Suprapubic skin (tissue), 4 donors: ENCODE results near the gene OR5T1. TPM values are rescaled to one million over a fixed set of nuclear protein-coding genes. Genes with fewer than 3 reads are reported as not detected.

ENCODE experiments used
- DNase-seq, 2 donors: peaks; one replicate each; pipeline ENCODE4 v3.0.0-alpha.2; 2019; ENCODE audit warnings: low spot score in 2 of 2
- H3K27ac ChIP-seq: fragments of 200-600 bp; sonication (generic); one replicate; pipeline ENCODE4 v1.5.1; 2019
- H3K27me3 ChIP-seq: fragments of 200-600 bp; sonication (generic); one replicate; pipeline ENCODE4 v1.5.1; 2019
- H3K36me3 ChIP-seq: fragments of 200-600 bp; sonication (generic); one replicate; pipeline ENCODE4 v1.5.1; 2019
- H3K4me1 ChIP-seq: fragments of 200-600 bp; sonication (generic); one replicate; pipeline ENCODE4 v1.5.1; 2019
- H3K4me3 ChIP-seq: fragments of 200-600 bp; sonication (generic); one replicate; pipeline ENCODE4 v1.5.1; 2019; ENCODE audit warnings: mild to moderate bottlenecking
- H3K9me3 ChIP-seq: fragments of 200-600 bp; sonication (generic); one replicate; pipeline ENCODE4 v1.5.1; 2019
- CTCF ChIP-seq, 2 donors: fragments of 200-600 bp in 1 of 2; fragments of 450-650 bp in 1 of 2; sonication (generic) in 1 of 2; IDR thresholded peaks; one replicate each; pipeline ENCODE4 v1.5.1; 2016 to 2019; ENCODE audit warnings: antibody characterized with exemption in 2 of 2, mild to moderate bottlenecking in 1 of 2, moderate library complexity in 1 of 2
- EP300 ChIP-seq: sonication (generic); formaldehyde crosslinking; IDR thresholded peaks from one replicate; pipeline ENCODE4 v1.6.1; 2017; ENCODE audit warnings: antibody characterized with exemption
- POLR2A ChIP-seq, 2 donors: fragments of 450-650 bp; IDR thresholded peaks; one replicate each; pipeline ENCODE4 v1.6.1; 2017; ENCODE audit warnings: antibody characterized with exemption in 2 of 2, mild to moderate bottlenecking in 2 of 2, moderate library complexity in 2 of 2
- POLR2AphosphoS5 ChIP-seq, 3 donors: sonication (generic); formaldehyde crosslinking; IDR thresholded peaks; one replicate each; pipeline ENCODE4 v1.6.1; 2017; ENCODE audit warnings: antibody characterized with exemption in 3 of 3
- WGBS: methylation state at CpG from one replicate; pipeline ENCODE4 v1.1.5; 2018; 5-methylcytosine and 5-hydroxymethylcytosine counted together
- total RNA-seq, 4 donors: library from RNA; depleted of rRNA; stranded (reverse); fragments of >200 nt; gene quantifications; one replicate each; pipeline ENCODE4 v1.1.0, GENCODE V29; 2016

Gene OR5T1
- total RNA-seq, 4 donors from 2014 or later, result not detected

GRCh38 chr11:56296898-56297297, 22.9 kb downstream of the OR5T1 start:
- TF ChIP-seq EP300 (no peak), CTCF (IDR thresholded peaks at IDR 0.05) (no peak), POLR2AphosphoS5 (IDR thresholded peaks at IDR 0.05) (no peak), POLR2A (IDR thresholded peaks at IDR 0.05) (no peak)

GRCh38 chr11:56307836-56308235, 33.9 kb downstream of the OR5T1 start:
- no peaks in the 10 kb centered on the region for H3K36me3 ChIP-seq
- H3K4me1 ChIP-seq, result no peaks in the 10 kb centered on the region
- no peaks in the 10 kb centered on the region for H3K27me3 ChIP-seq
- H3K4me3 ChIP-seq, result no peak overlapping the region
- no peak for DNase-seq
- no peaks in the 10 kb centered on the region for H3K9me3 ChIP-seq
- TF ChIP-seq POLR2A (IDR thresholded peaks at IDR 0.05), result no peak
- no peak for TF ChIP-seq CTCF (IDR thresholded peaks at IDR 0.05)
- no peak overlapping the region for H3K27ac ChIP-seq
- WGBS, result 97% methylated on average over 3 of the region's 3 CpGs

More at GRCh38 chr11:56296898-56297297, 22.9 kb downstream of the OR5T1 start:
- Histone ChIP-seq H3K27me3 (no peaks in the 10 kb centered on the region), H3K4me1 (no peaks in the 10 kb centered on the region), H3K36me3 (no peaks in the 10 kb centered on the region), H3K27ac (no peak overlapping the region), H3K9me3 (no peaks in the 10 kb centered on the region), H3K4me3 (no peak overlapping the region)
- no peak for DNase-seq
- 80% methylated on average over 4 of the region's 4 CpGs for WGBS

GRCh38 chr11:56314844-56315243, 40.9 kb downstream of the OR5T1 start, which contains the start of gene OR8K3:
OR8K3 (plus strand) TSS chr11:56315144; CDS start chr11:56318307, 3,163 bp downstream.
- H3K9me3 ChIP-seq, result no peaks in the 10 kb centered on the region
- TF ChIP-seq POLR2AphosphoS5 (IDR thresholded peaks at IDR 0.05) (no peak), CTCF (IDR thresholded peaks at IDR 0.05) (no peak), EP300 (no peak), POLR2A (IDR thresholded peaks at IDR 0.05) (no peak)

More at GRCh38 chr11:56314844-56315243, 40.9 kb downstream of the OR5T1 start, which contains the start of gene OR8K3:
- H3K27me3 ChIP-seq, result no peaks in the 10 kb centered on the region
- H3K27ac ChIP-seq, result no peak within 1 kb of the TSS
- H3K4me3 ChIP-seq, result no peak within 1 kb of the TSS
- no peaks in the 10 kb centered on the region for H3K4me1 ChIP-seq
- no peaks in the 10 kb centered on the region for H3K36me3 ChIP-seq
- DNase-seq, result no peak

Other genes starting within 250 kb of the OR5T1 start
- not detected for gene OR5AS1, start 246.5 kb upstream of the OR5T1 start, total RNA-seq
- gene OR8I2, start 180.8 kb upstream of the OR5T1 start, total RNA-seq, result not detected
- gene OR8H2, start 170.5 kb upstream of the OR5T1 start, total RNA-seq, result not detected
- gene OR8H3, start 151.8 kb upstream of the OR5T1 start, total RNA-seq, result not detected
- not detected for gene OR8J3, start 134.0 kb upstream of the OR5T1 start, total RNA-seq
- not detected for gene OR8K5, start 113.8 kb upstream of the OR5T1 start, total RNA-seq
- gene OR5J2, start 97.5 kb upstream of the OR5T1 start, total RNA-seq, result not detected
- gene OR5T2, start 39.9 kb upstream of the OR5T1 start, total RNA-seq, result not detected
- not detected for gene OR5T3, start 21.9 kb upstream of the OR5T1 start, total RNA-seq
- not detected for gene OR8H1, start 18.1 kb downstream of the OR5T1 start, total RNA-seq
- not detected for gene OR8K3, start 41.0 kb downstream of the OR5T1 start, total RNA-seq
- not detected for gene OR8K1, start 71.9 kb downstream of the OR5T1 start, total RNA-seq
- gene OR8J1, start 80.1 kb downstream of the OR5T1 start, total RNA-seq, result not detected
- not detected for gene OR8U1, start 101.5 kb downstream of the OR5T1 start, total RNA-seq
- not detected for gene OR5AL1, start 138.5 kb downstream of the OR5T1 start, total RNA-seq
- gene OR5M3, start 199.2 kb downstream of the OR5T1 start, total RNA-seq, result not detected
- gene OR5M8, start 217.2 kb downstream of the OR5T1 start, total RNA-seq, result not detected